Loucy (cell line): ENCODE results near the gene ZIC2.

Source experiments
- CTCF ChIP-seq: fragments of 200-600 bp; sonication (generic); conservative IDR thresholded peaks from 2 replicates; pipeline ENCODE4 v1.5.1; 2014; ENCODE audit warnings: mild to moderate bottlenecking, antibody characterized with exemption, low read length
- EZH2phosphoT487 ChIP-seq: fragments of 200-600 bp; IDR thresholded peaks from 2 replicates; pipeline ENCODE4 v1.6.1; 2018; ENCODE audit warnings: antibody characterized with exemption, mild to moderate bottlenecking, moderate library complexity, borderline replicate concordance

- TF ChIP-seq CTCF (no peak), EZH2phosphoT487 (no peak)
Observed at GRCh38 chr13:99959540-99960230, 21.9 kb upstream of the ZIC2 start.
